ENCODE measurements around the gene PLA2G2E.
"Not testable (repeated sequence)": the region's sequence is repeated elsewhere in the genome, so short reads cannot be mapped to it uniquely, and the experiment has no call there.

PLA2G2E gene

GRCh38 chr1:19927130-19927421 is 3.7 kb upstream of the PLA2G2E start:
- not testable (repeated sequence) for DNase-seq (ENCODE audit: low read depth)

- no peak for DNase-seq (ENCODE audit: low read depth)
Observed at GRCh38 chr1:19926296-19927129, 3.1 kb upstream of the PLA2G2E start.

- no peak for DNase-seq (ENCODE audit: low read depth)
Observed at GRCh38 chr1:19925342-19926070, 2.1 kb upstream of the PLA2G2E start.

GRCh38 chr1:19923953-19924346 is 533 bp upstream of the PLA2G2E start:
- DNase-seq (ENCODE audit: low read depth): no peak

GRCh38 chr1:19922015-19922688 is 1.3 kb downstream of the PLA2G2E start:
- peak; percentile 22 for DNase-seq (ENCODE audit: low read depth)

- no peak for DNase-seq (ENCODE audit: low read depth)
Observed at GRCh38 chr1:19921310-19921709, 2.1 kb downstream of the PLA2G2E start.

- DNase-seq (ENCODE audit: low read depth): no peak
Observed at GRCh38 chr1:19920132-19920710, 3.2 kb downstream of the PLA2G2E start.

GRCh38 chr1:19918057-19918456 is 5.4 kb downstream of the PLA2G2E start:
- peak; percentile 70 for DNase-seq (ENCODE audit: low read depth)

GRCh38 chr1:19910650-19911049 is 12.8 kb downstream of the PLA2G2E start:
- no peak for DNase-seq (ENCODE audit: low read depth)

GRCh38 chr1:19909971-19910370 is 13.4 kb downstream of the PLA2G2E start:
- DNase-seq (ENCODE audit: low read depth): no peak

- no peak for DNase-seq (ENCODE audit: low read depth)
Observed at GRCh38 chr1:19909392-19909791, 14.0 kb downstream of the PLA2G2E start.

GRCh38 chr1:19907456-19907855 is 16.0 kb downstream of the PLA2G2E start:
- DNase-seq (ENCODE audit: low read depth): no peak

- no peak for DNase-seq (ENCODE audit: low read depth)
Observed at GRCh38 chr1:19903621-19904020, 19.8 kb downstream of the PLA2G2E start.

GRCh38 chr1:19901653-19902052 is 21.8 kb downstream of the PLA2G2E start:
- DNase-seq (ENCODE audit: low read depth): no peak

- DNase-seq (ENCODE audit: low read depth): no peak
Observed at GRCh38 chr1:19894218-19894617, 29.2 kb downstream of the PLA2G2E start.

GRCh38 chr1:19893687-19894086 is 29.7 kb downstream of the PLA2G2E start:
- DNase-seq (ENCODE audit: low read depth): no peak

- DNase-seq (ENCODE audit: low read depth): no peak
Observed at GRCh38 chr1:19892628-19893168, 30.7 kb downstream of the PLA2G2E start.

- DNase-seq (ENCODE audit: low read depth): no peak
Observed at GRCh38 chr1:19892129-19892528, 31.3 kb downstream of the PLA2G2E start.

GRCh38 chr1:19889656-19890055 is 33.8 kb downstream of the PLA2G2E start:
- no peak for DNase-seq (ENCODE audit: low read depth)

GRCh38 chr1:19888112-19888511 is 35.3 kb downstream of the PLA2G2E start:
- no peak for DNase-seq (ENCODE audit: low read depth)

- DNase-seq (ENCODE audit: low read depth): no peak
Observed at GRCh38 chr1:19885821-19886220, 37.6 kb downstream of the PLA2G2E start.

GRCh38 chr1:19884312-19884711 is 39.1 kb downstream of the PLA2G2E start:
- DNase-seq (ENCODE audit: low read depth): no peak

Measured in CMK (cell line).